B cell (primary cell): Measurements from ENCODE around the gene FHIT.

Source experiments
- CTCF ChIP-seq: fragments of 200-600 bp; IDR thresholded peaks from one replicate; pipeline ENCODE4 v1.8.0; 2022; ENCODE audit warnings: antibody characterized with exemption, mild to moderate bottlenecking
- EZH2 ChIP-seq: IDR thresholded peaks from 2 replicates; pipeline ENCODE4 v1.6.1; 2012; ENCODE audit warnings: borderline replicate concordance, low read depth, mild to moderate bottlenecking, moderate library complexity, low read length; ENCODE audit not compliant: insufficient read depth, poor library complexity, severe bottlenecking

GRCh38 chr3:61162965-61163364 is 88.3 kb downstream of the FHIT start:
- no peak for TF ChIP-seq CTCF
- no peak for TF ChIP-seq EZH2
